Calu3 (cell line): ENCODE results near the gene TCERG1. TPM values are rescaled to one million over a fixed set of nuclear protein-coding genes. Genes with fewer than 3 reads are reported as not detected.
A peak's percentile ranks its signal among the peaks of the same experiment; 100 is the strongest.

Experiments used
- BruUV-seq: library from RNA; stranded (reverse); fragments of 400-500 nt; replicated peaks from 2 replicates; lab custom pipeline; 2021; lab: Mats Ljungman, UMichigan
- CTCF ChIA-PET: fragments of 300-600 bp; sonication (Branson Sonifier 250); formaldehyde crosslinking; loops from one replicate; lab custom pipeline; 2022; ENCODE audit warnings: antibody characterized with exemption; lab: Charles Lee
- DNase-seq: peaks from one replicate; pipeline ENCODE4 v3.0.0; 2022
- H3K27ac Mint-ChIP-seq: one replicate; pipeline ENCODE4 v1.8.0; 2022; ENCODE audit warnings: mixed read lengths; ENCODE audit not compliant: unreplicated experiment
- H3K27me3 Mint-ChIP-seq: one replicate; pipeline ENCODE4 v1.8.0; 2022; ENCODE audit warnings: mixed read lengths; ENCODE audit not compliant: unreplicated experiment
- H3K36me3 Mint-ChIP-seq: one replicate; pipeline ENCODE4 v1.8.0; 2022; ENCODE audit warnings: mild to moderate bottlenecking, moderate library complexity, mixed read lengths; ENCODE audit not compliant: insufficient read depth, unreplicated experiment
- H3K4me1 Mint-ChIP-seq: one replicate; pipeline ENCODE4 v1.8.0; 2022; ENCODE audit warnings: mild to moderate bottlenecking, low read depth, mixed read lengths; ENCODE audit not compliant: unreplicated experiment
- H3K4me3 Mint-ChIP-seq: one replicate; pipeline ENCODE4 v1.8.0; 2022; ENCODE audit warnings: mild to moderate bottlenecking, low read depth, moderate library complexity, mixed read lengths; ENCODE audit not compliant: unreplicated experiment
- H3K9me3 Mint-ChIP-seq: one replicate; pipeline ENCODE4 v1.8.0; 2022; ENCODE audit warnings: low read depth, mixed read lengths; ENCODE audit not compliant: unreplicated experiment
- intact Hi-C: fragments of 100-400 bp; cut with micrococcal nuclease; formaldehyde crosslinking; loops from one replicate; pipeline ENCODE4 v1.10.0; 2022; ENCODE audit not compliant: unreplicated experiment
- total RNA-seq: library from RNA; stranded (reverse); gene quantifications from 2 replicates; pipeline ENCODE4 v1.2.3, GENCODE V29; 2022
- TF ChIP-seq, protein P1 (sequence below): fragments of 200-600 bp; IDR thresholded peaks from one replicate; pipeline ENCODE4 v1.8.0; 2022; ENCODE audit warnings: antibody characterized with exemption; ENCODE audit not compliant: unreplicated experiment

TCERG1 gene
- total RNA-seq, 1 experiment from 2014 or later = 133 TPM

DNA sequence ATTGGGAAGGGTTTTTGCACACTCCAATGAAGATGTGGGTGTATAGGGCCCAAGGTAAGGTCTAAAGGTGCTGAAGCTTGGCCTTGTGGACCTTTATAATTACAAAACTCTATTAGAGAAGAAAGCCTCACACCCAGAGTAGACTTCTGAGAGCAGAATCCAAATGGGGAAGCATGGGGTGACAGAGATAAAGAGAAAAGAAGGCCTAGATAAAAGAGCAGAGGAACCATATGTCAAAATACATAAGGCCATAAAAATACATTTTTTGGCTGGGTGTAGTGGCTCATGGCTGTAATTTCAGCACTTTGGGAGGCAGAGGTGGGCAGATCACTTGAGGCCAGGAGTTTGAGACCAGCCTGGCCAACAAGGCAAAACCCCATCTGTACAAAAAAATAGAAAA, 27.4 kb upstream of the TCERG1 start:
- BruUV-seq = no TSS peak
- H3K27ac Mint-ChIP-seq = no peak overlapping the region
- H3K9me3 Mint-ChIP-seq = no peaks in the 10 kb centered on the region
- intact Hi-C loops = loop anchor here (10.0 kb wide), 1 partner anchor 215 kb away; the partner anchor contains the start of gene RBM27
- H3K27me3 Mint-ChIP-seq = peaks cover 7% of the 10 kb centered on the region
- CTCF ChIA-PET = no interaction called here
- H3K4me3 Mint-ChIP-seq = no peak overlapping the region
- DNase-seq = no peak
- TF ChIP-seq, protein P1, sequence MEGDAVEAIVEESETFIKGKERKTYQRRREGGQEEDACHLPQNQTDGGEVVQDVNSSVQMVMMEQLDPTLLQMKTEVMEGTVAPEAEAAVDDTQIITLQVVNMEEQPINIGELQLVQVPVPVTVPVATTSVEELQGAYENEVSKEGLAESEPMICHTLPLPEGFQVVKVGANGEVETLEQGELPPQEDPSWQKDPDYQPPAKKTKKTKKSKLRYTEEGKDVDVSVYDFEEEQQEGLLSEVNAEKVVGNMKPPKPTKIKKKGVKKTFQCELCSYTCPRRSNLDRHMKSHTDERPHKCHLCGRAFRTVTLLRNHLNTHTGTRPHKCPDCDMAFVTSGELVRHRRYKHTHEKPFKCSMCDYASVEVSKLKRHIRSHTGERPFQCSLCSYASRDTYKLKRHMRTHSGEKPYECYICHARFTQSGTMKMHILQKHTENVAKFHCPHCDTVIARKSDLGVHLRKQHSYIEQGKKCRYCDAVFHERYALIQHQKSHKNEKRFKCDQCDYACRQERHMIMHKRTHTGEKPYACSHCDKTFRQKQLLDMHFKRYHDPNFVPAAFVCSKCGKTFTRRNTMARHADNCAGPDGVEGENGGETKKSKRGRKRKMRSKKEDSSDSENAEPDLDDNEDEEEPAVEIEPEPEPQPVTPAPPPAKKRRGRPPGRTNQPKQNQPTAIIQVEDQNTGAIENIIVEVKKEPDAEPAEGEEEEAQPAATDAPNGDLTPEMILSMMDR = no peak
- no peaks in the 10 kb centered on the region for H3K36me3 Mint-ChIP-seq
- H3K4me1 Mint-ChIP-seq = no peaks in the 10 kb centered on the region

DNA sequence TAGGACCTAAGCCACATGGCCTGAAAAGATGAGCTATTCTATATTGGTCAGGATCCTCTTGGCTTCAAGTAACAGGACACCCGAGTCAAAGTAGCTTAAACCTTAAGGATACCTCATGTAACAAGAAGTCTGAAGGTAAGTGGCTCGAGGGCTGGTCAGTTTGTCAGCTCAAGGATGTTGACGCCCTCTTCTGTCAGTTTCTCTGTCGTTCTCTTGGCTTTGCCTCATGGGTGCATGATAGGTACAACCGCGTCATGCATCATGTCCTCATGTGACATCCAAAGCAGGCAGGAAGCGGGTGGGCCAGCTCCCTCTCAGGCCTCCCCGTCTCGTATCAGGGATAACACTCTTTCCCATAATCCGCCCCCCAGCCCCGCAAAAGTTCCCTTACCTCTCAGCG, 22.1 kb upstream of the TCERG1 start:
- H3K27ac Mint-ChIP-seq = no peak overlapping the region
- H3K4me1 Mint-ChIP-seq = no peaks in the 10 kb centered on the region
- H3K9me3 Mint-ChIP-seq = no peaks in the 10 kb centered on the region
- H3K27me3 Mint-ChIP-seq = peaks cover 32% of the 10 kb centered on the region
- H3K36me3 Mint-ChIP-seq = no peaks in the 10 kb centered on the region
- TF ChIP-seq, protein P1 = no peak
- intact Hi-C loops = loop anchor here (5.0 to 10.0 kb wide), 2 partner anchors 220 to 298 kb away; partner anchors contain the start of gene RBM27
- no peak for DNase-seq
- H3K4me3 Mint-ChIP-seq = no peak overlapping the region
- CTCF ChIA-PET = interaction anchor here (0.9 to 1.3 kb wide), 3 partner anchors 9 to 133 kb away, joined by 3 read pairs; no protein-coding TSS in a partner anchor
- BruUV-seq = no TSS peak

- no peaks in the 10 kb centered on the region for H3K9me3 Mint-ChIP-seq
- TF ChIP-seq, protein P1 = no peak
- no peaks in the 10 kb centered on the region for H3K4me1 Mint-ChIP-seq
- intact Hi-C loops = loop anchor here (5.0 to 10.0 kb wide), 2 partner anchors 222 to 299 kb away; partner anchors contain the start of gene RBM27
- DNase-seq = no peak
- H3K27ac Mint-ChIP-seq = no peak overlapping the region
- H3K4me3 Mint-ChIP-seq = no peak overlapping the region
- no peaks in the 10 kb centered on the region for H3K36me3 Mint-ChIP-seq
- CTCF ChIA-PET = interaction anchor here (0.8 kb wide), 1 partner anchor 129 kb away, joined by 3 read pairs; no protein-coding TSS in a partner anchor
- BruUV-seq = no TSS peak
- H3K27me3 Mint-ChIP-seq = peaks cover 39% of the 10 kb centered on the region
These were observed 20.8 kb upstream of the TCERG1 start for GRCh38 chr5:146426305-146426704.

DNA sequence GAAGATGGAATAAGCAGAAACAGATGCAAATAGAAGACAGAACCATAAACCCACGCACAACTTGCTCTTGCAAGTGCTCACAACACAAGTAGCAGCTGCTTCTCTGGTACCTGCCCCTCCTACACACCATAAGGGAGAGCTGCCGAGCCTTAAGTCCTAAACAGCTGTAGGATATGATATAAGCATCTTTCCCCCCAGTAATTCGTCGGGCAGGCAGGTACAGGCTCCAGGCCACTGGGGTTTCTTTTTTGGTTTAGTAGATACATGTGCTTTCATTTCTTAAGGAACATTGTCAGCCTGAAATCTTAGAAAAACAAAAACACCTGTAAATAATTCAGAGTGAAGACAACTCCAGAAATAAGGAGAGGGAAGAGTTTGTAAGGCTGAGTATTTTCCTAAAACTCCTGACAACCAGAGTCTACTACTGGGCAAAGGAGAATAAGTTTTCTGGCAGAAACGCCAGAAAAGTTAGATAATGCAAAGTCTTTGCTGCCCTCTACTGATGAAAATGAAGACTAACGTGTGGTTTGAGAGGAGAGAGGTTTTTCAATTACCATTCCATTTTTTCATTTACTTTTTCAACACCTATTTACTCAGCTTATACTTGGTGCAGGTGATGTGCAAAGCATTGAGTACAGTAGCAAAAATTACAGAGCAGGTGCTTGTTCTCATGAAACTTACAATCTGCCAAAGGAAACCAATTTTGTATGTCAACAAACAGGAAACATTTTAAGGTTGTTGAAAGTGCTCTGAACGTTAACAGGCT, 20.1 kb upstream of the TCERG1 start:
- intact Hi-C loops = loop anchor here (1.0 to 10.0 kb wide), 3 partner anchors 136 to 300 kb away; partner anchors contain the start of gene RBM27
- no peak for DNase-seq
- no TSS peak for BruUV-seq
- no peaks in the 10 kb centered on the region for H3K4me1 Mint-ChIP-seq
- H3K4me3 Mint-ChIP-seq = no peak overlapping the region
- peaks cover 41% of the 10 kb centered on the region for H3K27me3 Mint-ChIP-seq
- TF ChIP-seq, protein P1 = peak; percentile 58
- CTCF ChIA-PET = interaction anchor here (1.0 kb wide), 1 partner anchor 140 kb away, joined by 3 read pairs; no protein-coding TSS in a partner anchor
- no peak overlapping the region for H3K27ac Mint-ChIP-seq
- H3K9me3 Mint-ChIP-seq = no peaks in the 10 kb centered on the region
- no peaks in the 10 kb centered on the region for H3K36me3 Mint-ChIP-seq
